ENCODE data around the gene VAPA.
"Not testable (repeated sequence)": the region's sequence is repeated elsewhere in the genome, so short reads cannot be mapped to it uniquely, and the experiment has no call there.

VAPA gene

GRCh38 chr18:9886005-9886348 is 27.8 kb upstream of the VAPA start:
- no peak for DNase-seq

GRCh38 chr18:9887992-9888391 is 25.8 kb upstream of the VAPA start:
- no peak for DNase-seq

- DNase-seq: no peak
These were observed 23.6 kb upstream of the VAPA start for GRCh38 chr18:9890196-9890595.

DNA sequence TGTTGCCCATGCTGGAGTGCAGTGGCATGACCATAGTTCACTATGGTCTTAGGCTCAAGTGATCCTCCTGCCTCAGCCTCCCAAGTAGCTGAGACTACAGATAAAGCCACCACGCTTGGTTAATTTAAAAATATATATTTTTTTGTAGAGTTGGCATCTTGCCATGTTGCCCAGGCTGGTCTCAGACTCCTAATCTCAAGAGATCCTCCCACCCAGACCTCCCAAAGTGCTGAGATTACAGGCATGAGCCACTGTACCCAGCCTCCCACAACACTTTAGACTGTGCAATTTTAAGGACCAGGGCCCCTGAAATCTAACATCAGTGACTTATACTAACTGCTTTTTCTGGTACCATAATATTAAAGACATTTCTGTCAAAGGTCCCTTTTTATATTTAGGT is 22.9 kb upstream of the VAPA start:
- no peak for DNase-seq

DNA sequence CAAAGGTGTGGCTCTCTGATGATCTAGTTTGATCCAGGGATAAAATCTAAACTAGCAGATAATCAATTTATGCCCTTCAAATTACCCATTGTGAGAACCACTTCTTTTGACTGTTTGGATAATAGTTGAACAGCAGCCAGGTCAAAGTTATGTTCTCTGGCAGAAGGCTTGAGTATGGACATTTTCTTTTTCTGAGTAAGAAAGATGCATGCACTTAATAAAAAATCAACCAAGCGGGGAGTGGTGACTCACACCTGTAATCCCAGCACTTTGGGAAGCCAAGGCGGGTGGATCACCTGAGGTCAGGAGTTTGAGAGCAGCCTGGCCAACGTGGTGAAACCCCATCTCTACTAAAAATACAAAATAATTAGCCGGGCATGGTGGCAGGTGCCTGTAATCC is 22.3 kb upstream of the VAPA start:
- not testable (repeated sequence) for DNase-seq

DNA sequence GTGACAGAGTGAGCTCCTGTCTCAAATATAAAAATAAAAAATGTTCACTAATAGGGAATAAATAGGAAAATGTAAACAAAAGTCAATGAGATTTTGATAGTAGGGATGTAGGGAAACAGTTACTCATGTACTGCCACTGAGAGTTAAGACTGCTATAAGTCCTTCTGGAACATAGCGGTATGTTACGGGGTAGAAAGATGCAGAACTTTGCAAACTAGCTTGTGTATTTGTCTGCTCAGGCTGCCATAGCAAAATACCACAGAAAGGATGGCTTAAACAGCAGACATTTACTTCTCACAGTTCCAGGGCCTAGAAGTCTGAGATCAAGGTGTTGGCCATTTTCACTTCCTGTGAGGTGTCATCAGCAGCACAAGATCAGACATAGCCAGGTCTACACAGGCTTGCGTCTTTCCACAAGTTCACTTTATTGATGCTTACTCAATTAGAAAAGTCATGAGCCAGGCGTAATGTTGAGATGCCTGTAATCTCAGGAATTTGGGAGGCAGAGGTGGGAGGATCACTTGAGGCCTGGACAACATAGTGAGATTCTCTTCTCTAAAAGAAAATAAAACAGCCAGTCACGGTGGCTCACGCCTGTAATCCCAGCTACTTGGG is 19.3 kb upstream of the VAPA start:
- no peak for DNase-seq

GRCh38 chr18:9897129-9897528 is 16.7 kb upstream of the VAPA start:
- no peak for DNase-seq

DNA sequence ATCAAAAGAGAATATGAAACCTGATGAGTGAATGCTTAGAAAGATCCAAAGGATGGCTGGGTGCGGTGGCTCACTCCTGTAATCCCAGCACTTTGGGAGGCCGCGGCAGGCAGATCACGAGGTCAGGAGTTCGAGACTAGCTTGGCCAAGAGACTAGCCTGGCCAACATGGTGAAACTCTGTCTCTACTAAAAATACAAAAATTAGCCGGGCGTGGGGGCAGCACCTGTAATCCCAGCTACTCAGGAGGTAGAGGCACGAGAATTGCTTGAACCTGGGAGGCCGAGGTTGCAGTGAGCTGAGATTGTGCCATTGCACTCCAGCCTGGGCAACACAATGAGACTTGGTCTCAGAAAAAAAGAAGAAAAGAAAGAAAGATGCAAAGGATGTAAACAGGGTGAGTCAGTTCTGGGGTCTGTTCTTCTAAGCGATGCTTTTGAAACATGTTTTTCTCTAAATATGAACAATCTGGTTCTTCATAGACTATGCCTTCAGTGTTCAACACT is 16.0 kb upstream of the VAPA start:
- not testable (repeated sequence) for DNase-seq

DNA sequence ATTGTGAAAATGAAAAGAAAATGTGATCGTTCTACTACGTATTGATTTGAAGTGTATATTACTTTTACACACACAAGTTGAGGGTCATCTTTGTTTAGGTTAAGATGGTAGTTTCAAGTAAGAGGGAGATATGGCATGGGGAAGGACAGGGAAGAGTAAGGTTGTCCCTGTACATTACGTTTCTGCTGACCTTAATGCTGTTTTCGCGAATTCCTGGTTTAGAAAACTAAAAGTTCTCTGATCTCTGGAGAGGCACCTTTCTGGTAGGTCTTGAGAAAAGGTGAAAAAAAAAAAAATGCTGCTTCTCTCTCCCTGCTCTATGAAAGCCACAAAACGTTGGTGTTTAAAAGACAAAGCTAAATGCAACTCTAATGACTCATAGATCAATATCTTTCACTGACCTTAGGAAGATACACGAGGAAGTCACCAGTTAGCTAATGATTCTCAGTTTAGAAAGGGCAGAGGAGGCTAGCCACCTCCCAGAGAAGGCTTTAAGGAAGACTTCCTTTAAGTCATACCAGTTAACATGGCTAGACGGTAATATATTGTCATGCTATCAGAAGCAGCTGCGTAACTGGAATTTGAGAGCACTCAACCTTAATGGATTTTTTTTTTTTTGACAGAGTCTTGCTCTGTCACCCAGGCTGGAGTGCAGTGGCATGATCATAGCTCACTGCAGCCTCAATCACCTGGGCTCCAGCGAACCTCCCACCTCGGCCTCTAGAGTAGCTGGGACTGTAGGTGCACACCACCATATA is 14.8 kb upstream of the VAPA start:
- DNase-seq: no peak

- DNase-seq: not testable (repeated sequence)
These were observed 14.3 kb upstream of the VAPA start for GRCh38 chr18:9899550-9899930.

GRCh38 chr18:9900699-9901098 is 13.1 kb upstream of the VAPA start:
- no peak for DNase-seq

- DNase-seq: no peak
These were observed 12.4 kb upstream of the VAPA start for GRCh38 chr18:9901377-9901776.

GRCh38 chr18:9902264-9902663 is 11.6 kb upstream of the VAPA start:
- not testable (repeated sequence) for DNase-seq

DNA sequence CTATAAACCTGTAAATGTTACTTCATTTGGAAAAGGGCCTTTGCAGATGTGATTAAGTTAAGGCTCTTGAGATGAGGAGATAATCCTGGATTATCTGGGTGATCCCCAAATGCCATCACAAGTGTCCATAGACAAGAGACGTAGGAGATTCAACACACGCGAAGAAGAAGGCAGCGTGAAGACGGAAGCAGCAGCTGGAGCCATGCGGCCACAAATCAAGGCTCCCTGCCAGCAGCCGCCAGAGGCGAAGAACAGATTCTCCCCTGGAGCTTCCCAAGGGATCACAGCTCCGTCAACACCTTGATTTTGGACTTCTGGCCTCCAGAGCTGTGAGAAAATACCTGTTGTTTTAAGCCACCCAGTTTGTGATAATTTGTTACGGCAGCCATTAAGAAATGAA is 11.0 kb upstream of the VAPA start:
- no peak for DNase-seq

- DNase-seq: no peak
These were observed 8.4 kb upstream of the VAPA start for GRCh38 chr18:9905401-9905922.

- no peak for DNase-seq
These were observed 7.3 kb upstream of the VAPA start for GRCh38 chr18:9906481-9906880.

DNA sequence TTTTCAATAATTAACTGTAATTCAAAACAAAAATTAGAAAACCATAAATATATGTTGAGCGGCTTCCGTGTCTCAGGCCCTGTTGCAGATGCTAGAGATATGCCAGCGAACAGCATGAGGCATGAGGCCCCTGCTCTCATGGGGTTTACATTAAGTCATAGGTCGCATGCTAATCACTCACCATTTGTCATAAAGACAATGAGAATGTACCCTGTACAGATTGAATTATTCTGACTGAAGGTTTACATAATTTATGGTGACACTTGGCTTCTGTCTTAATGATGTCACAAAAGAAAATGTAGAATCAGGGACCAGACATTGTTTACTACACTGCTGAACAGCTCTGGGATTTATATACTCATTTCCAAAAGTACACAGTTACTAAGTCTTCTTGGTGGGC is 5.9 kb upstream of the VAPA start:
- DNase-seq: no peak

DNA sequence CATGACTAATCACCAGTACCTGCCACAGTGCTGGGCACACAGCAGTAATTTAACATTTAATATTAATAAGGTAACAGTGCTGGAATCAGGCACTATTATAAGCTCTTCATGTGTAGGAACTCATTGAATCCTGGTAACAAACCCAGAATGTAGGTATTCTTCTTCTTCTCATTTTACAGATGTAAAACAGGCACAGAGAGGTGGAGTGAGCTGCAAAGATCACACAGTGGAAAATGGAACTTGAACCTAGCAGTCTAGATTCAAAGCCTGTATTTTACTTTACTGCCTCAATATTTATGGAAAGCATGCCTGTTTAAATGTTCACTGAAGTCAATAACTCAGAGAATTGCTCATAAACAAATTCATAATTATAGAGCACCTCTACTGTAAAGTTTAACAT is 3.7 kb upstream of the VAPA start:
- DNase-seq: no peak

DNA sequence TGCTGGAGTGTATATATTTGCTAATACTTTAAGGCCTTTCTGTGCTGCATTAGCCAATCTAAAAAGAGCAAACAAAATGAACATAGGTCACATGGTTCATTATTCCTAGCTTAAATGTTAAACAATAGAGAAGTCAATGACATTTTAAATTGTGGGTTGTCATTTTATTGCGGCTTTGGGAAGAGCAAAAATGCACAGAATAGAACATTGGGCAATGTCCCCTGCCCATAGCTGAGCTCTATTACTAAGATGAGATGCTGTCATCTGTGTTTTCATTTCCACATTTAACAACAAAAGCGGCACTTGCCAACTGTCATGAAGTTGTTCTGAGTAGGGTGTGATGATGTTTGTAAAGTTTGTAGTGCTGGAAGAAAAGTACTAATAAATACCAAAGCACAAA is 3.2 kb upstream of the VAPA start:
- no peak for DNase-seq

DNA sequence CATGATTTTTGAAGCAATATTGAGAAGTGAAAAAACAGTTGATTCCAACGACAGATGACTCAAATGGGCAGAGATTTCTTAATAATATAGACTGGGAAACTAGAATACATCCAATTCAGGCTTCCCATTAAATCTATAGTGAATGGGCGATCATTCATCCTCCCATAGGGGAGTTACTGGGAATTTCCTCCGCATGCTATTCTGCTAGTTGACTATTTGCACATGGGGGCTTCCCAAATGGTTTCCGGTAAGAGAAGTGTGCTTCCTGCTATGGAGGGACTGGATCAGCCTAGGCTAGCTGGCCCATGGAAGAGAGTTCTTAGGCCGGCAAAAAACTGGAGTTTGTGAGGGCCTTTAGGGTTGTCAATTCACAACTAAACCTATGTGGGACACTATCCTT is 2.6 kb upstream of the VAPA start:
- DNase-seq: no peak

- DNase-seq: not testable (repeated sequence)
These were observed 1.5 kb upstream of the VAPA start for GRCh38 chr18:9912285-9912684.

GRCh38 chr18:9913151-9913525 is 678 bp upstream of the VAPA start:
- DNase-seq: no peak

- DNase-seq: no peak
These were observed 443 bp downstream of the VAPA start for GRCh38 chr18:9914334-9914583.

- peak; percentile 80 for DNase-seq
These were observed 921 bp downstream of the VAPA start for GRCh38 chr18:9914584-9915290.

Measured in activated CD4-positive, CD25-positive, alpha-beta regulatory T cell treated with anti-CD3 and anti-CD28 coated beads, Interleukin-2, amount 50 U/mL, for 72 hours (primary cell).